GM21529 (cell line): Measurements from ENCODE around the gene AANAT.

ENCODE experiments used
- ATAC-seq: cut with Tn5 transposase; IDR thresholded peaks from one replicate; pipeline ENCODE4 v1.9.1; 2021; ENCODE audit not compliant: unreplicated experiment

Gene AANAT

GRCh38 chr17:76467366-76467765 is at the start of gene AANAT:
AANAT (plus strand) TSS chr17:76467603; CDS start chr17:76468747, 1,144 bp downstream.
- no peak for ATAC-seq

- ATAC-seq, result no peak
Measured at GRCh38 chr17:76419576-76420260, 47.7 kb upstream of the AANAT start.

- no peak for ATAC-seq
Measured at GRCh38 chr17:76420356-76421043, 46.9 kb upstream of the AANAT start.

GRCh38 chr17:76421044-76421407 is 46.4 kb upstream of the AANAT start:
- ATAC-seq, result no peak

DNA sequence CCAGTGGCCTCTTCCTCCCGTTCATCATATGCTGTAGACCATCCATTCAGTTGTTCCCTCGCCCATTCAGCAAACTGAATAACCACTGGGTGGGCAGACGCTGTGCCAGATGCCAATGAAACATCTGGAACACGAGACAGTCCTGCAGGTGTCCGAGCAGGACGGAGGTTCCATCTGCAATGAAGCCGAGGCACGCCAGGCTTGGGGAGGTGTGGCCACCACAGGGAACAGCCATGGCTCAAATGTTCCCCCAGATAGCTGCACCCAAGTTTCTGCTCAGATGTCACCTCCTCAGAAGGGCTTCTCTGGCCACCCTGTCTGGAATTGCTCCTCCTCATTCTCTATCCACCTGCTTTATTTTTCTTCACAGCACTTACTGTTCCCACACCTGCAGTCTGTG is 45.0 kb upstream of the AANAT start:
- ATAC-seq, result no peak

DNA sequence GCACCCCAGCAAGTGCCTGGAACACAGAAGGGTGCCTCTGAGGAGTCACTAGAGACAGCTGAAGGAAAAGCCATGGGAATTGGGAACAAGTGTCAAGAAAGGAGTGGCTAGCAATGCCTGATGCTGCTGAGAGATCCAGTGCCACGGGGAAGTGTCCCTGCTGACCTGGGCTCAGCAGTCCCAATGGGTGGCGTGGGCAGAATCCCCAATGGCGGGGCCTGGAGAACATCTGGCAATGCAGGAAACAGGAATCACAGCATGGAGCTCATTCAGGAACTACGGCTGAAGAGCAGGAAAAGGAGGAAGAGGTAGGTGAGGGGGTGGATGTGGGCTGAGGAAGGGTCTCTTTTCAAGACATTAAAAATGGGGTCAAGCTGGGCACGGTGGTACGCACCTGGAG is 44.5 kb upstream of the AANAT start:
- no peak for ATAC-seq

DNA sequence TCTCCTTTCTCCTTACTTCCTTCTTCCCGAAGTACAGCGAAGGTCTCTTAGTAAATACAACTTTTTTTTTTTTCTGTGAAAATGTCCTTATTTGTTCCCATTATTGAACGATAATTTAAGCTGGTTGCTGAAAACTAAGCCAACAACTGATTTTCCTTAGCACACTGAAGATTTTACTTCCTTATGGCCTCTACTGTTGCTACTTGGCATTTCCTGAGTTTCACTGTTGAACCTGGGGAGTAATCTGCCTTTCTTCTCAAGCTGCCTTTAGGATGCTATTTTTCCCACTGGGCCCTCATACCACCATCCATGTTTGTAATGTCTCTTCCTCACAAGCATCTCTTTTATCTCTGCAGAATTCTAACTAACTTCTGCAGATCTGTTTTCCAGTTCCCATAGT is 40.5 kb upstream of the AANAT start:
- ATAC-seq, result no peak

DNA sequence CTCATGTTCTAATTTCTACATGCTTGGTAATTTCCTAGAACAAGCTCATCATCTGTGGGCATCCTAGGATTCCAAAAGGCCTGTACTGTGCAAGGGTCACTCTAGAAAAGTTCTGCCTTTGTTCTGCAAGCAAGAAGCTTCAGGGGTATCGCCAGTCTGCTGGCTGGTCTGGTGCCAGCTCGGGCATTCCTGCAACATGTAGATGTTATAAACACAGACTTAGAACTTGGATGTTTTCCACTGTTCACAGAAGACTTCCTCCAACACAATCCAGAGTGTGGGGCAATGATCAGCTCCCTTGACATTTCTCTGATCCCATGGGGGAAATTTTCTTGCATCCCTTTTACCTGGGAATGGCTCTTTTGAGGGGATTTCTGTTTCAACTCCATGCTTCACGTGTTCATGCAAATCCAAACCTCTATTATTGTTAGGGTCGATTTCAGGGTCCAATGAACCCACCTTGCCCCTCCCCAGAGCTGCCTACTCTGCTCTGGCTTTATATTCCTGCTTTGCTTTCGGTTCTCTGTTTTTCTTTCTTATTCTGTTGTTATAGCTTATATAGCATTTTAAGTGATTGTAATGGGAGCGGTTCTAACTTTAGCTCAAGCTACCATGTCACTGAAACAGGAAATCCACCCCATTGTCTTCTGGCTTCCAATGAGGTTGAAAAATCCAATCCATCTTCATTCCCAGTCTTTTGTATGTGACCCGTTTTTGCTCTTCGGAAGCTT is 39.7 kb upstream of the AANAT start:
- ATAC-seq, result no peak

DNA sequence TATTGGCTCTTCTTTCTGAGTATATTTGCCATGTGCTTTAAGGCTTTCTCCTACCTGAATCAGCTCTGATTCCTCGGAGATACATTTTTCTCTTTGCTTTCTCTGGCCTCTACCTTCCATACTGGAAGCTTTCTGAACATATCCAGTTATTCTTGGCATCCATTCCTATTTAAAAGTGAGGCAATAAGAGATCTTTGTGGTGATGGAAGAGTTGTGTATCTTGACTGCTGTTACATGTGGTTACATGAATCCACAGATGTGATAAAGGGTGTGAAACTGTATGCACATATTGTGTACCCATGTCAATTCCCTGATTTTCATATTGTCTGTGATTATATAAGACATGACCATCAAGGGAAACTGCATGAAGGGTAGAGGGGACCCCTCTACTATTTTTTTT is 38.9 kb upstream of the AANAT start:
- no peak for ATAC-seq

DNA sequence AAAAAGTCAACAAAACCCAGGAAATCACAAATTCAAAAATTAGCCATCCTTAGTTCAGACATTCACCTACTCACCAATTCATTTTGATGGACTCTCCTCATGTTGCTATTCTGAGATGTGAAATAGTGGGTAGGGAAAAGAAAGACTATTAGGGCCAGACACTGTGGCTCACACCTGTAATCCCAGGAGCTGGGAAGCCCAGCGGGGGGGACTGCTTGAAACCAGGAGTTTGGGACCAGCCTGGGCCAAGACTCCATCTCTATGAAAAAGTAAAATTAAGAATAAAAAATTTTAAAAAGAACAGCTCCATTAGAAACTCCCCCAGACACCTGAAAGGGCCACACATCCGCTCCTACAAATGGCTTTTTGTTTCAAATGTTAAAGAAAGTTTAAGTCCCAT is 35.9 kb upstream of the AANAT start:
- ATAC-seq, result no peak

DNA sequence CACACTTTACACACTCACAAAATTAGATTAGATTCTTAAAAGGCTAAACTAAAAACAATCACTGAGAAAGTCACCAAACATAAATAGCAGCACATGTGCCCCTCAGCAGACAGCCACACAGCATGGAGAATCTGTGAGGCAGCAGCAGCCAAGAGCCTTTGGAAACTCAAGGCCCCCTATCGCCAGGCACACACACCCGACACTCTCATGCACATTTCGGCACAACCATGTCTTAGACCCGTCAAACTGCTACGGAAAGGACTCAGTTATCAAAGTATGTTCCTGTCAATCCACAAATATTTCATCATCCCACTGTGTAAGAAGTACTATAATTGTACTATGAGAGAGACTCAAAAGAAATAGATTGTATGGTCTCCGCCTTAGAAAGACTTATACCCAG is 35.4 kb upstream of the AANAT start:
- no peak for ATAC-seq

GRCh38 chr17:76432712-76433336 is 34.6 kb upstream of the AANAT start:
- ATAC-seq, result no peak

DNA sequence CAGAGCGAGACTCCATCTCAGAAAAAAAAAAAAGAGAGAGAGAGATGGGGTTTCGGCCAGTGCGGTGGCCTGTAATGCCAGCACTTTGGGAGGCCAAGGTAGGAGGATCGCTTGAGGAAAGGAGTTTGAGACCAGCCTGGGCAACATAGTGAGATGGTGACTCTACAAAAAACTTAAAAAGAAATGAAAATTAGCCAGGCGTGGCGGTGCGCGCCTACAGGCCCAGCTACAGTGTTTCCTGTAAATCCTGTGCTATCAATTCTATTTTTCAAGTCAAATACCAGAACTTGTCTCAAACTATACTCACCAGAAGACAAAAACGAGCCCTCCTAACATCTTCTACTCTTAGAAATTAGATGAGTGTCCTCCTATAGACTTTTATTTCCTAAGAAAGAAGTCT is 33.7 kb upstream of the AANAT start:
- ATAC-seq, result no peak

- no peak for ATAC-seq
Measured at GRCh38 chr17:76434870-76435269, 32.5 kb upstream of the AANAT start.

- no peak for ATAC-seq
Measured at GRCh38 chr17:76435751-76436150, 31.7 kb upstream of the AANAT start.

DNA sequence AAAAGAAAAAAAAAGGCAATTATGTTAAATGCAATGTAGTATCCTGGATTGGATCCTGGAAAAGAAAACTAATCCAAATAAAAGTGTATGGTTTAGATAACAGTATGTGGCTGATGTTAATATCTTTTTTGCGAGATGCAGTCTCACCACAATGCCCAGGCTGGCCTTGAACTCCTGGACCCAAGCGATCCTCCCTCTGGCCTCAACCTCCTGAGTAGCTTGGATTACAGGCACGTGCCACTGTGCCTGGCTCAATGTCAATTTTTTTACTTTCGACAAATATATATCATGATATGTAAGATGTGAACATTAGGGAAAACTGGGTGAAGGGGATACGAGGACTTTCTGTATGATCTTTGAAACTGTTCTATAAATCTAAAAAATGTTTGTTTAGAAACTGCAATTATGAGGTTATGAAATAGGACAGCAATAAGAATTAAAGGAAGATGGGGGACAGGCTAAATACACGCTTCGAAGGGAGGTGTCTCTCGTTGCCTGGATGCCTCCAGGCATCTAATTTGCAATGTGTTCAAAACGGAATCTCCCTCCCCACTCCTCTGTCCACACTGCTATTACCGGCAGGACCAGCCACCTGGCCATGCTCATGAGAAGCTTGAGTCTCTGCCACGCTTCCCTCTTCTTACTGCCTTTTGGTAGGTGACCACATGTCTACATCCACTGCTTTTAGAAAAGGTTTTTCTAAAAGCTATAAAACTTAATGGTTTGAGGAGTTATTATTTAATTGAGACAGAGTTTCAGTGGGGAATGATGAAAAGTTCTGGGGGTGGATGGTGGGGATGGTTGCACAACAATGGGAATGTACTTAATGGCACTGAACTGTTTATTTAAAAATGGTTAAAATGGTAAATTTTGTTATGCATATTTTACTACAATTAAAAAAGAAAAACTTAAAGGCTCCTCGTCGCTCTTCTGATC is 29.7 kb upstream of the AANAT start:
- ATAC-seq, result no peak

DNA sequence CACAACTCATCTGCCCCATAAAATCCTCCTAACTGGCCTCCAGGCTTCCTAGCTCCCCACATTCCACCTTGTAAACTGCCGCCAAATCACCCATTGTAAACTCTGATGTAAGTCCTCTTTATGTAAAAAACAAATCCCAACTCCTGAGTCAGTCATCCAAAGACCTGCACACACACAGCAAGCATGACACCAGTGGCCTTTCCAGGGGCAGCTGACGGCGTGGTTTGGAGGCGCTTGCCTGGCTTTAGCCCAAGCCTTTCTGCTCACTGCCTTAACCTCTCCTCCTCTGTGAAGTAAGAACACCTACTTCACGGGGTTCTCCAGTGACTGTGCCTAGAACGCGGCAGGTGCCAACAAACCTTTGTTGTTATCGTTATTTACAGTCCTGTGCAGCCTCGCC is 28.5 kb upstream of the AANAT start:
- no peak for ATAC-seq

- ATAC-seq, result no peak
Measured at GRCh38 chr17:76439314-76439928, 28.0 kb upstream of the AANAT start.

DNA sequence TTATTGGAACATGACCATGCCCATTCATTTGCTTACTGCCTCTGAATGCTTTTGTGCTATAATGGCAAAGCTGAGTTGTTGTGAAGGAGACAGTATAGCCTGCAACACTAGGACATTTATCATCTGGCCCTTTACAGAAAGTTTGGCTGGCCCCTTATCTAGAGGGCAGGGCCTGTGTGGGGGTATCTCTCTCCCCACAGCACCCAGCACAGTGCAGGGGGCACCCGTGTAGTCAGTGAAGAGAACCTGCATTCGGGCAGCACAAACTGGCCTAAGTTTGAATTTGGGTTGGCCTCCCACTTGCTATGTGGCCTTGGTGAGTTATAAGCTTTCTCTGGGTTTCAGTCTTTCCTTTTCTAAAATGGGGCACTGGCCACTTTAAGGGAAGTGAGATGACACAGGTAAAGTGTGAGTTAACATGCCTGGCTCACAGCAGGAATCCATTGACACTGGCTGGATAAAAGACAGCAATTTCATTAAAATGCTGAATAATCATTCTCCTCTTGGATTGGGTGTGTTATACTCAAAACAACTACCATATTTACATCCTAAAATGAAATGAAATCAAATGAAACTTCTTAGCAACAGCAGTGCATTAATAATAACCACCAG is 26.5 kb upstream of the AANAT start:
- ATAC-seq, result no peak
